ENCODE results near the gene NCAM1. TPM values are rescaled to one million over a fixed set of nuclear protein-coding genes. Genes with fewer than 3 reads are reported as not detected.
"Not testable (repeated sequence)": the region's sequence is repeated elsewhere in the genome, so short reads cannot be mapped to it uniquely, and the experiment has no call there.

NCAM1 gene
- total RNA-seq, 4 donors from 2014 or later, result 12.8 to 27.7 (median 15.7) TPM

GRCh38 chr11:113289431-113290187 lies 328.4 kb downstream of the NCAM1 start:
- H3K4me1 ChIP-seq, result no peaks in the 10 kb centered on the region
- no peaks in the 10 kb centered on the region for H3K36me3 ChIP-seq
- H3K4me3 ChIP-seq, result no peak overlapping the region
- ATAC-seq (peak; percentile 66 to 80), DNase-seq (peak; percentile 18 to 26)
- in situ Hi-C loops (cut with MboI; ENCODE audit: low sequenced_read_pairs in 4 of 4), result loop anchor here (5.0 to 25.0 kb wide), 8 partner anchors 102 to 1077 kb away; no protein-coding TSS in a partner anchor
- H3K27ac ChIP-seq, result no peak overlapping the region
- TF ChIP-seq POLR2A (IDR thresholded peaks at IDR 0.05), result no peak
- TF ChIP-seq, protein P1, sequence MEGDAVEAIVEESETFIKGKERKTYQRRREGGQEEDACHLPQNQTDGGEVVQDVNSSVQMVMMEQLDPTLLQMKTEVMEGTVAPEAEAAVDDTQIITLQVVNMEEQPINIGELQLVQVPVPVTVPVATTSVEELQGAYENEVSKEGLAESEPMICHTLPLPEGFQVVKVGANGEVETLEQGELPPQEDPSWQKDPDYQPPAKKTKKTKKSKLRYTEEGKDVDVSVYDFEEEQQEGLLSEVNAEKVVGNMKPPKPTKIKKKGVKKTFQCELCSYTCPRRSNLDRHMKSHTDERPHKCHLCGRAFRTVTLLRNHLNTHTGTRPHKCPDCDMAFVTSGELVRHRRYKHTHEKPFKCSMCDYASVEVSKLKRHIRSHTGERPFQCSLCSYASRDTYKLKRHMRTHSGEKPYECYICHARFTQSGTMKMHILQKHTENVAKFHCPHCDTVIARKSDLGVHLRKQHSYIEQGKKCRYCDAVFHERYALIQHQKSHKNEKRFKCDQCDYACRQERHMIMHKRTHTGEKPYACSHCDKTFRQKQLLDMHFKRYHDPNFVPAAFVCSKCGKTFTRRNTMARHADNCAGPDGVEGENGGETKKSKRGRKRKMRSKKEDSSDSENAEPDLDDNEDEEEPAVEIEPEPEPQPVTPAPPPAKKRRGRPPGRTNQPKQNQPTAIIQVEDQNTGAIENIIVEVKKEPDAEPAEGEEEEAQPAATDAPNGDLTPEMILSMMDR (IDR thresholded peaks at IDR 0.05 in 4 of 5, conservative IDR thresholded peaks at IDR 0.05 in 1 of 5), result peak; percentile 76 to 92 (median 83)
- intact Hi-C loops (cut with DNase I; ENCODE audit: low total_unique reads), result loop anchor here (2.0 to 10.0 kb wide), 3 partner anchors 125 to 999 kb away; no protein-coding TSS in a partner anchor
- no peaks in the 10 kb centered on the region for H3K9me3 ChIP-seq
- peaks cover 0 to 4% (median under 1%) of the 10 kb centered on the region in 3 donors for H3K27me3 ChIP-seq

- intact Hi-C loops (cut with DNase I; ENCODE audit: low total_unique reads) (no loop called here), in situ Hi-C loops (cut with MboI; ENCODE audit: low sequenced_read_pairs in 4 of 4) (loop anchor here (5.0 to 25.0 kb wide), 6 partner anchors 107 to 1082 kb away; no protein-coding TSS in a partner anchor)
These were observed 332.7 kb downstream of the NCAM1 start for GRCh38 chr11:113293936-113294335.

DNA sequence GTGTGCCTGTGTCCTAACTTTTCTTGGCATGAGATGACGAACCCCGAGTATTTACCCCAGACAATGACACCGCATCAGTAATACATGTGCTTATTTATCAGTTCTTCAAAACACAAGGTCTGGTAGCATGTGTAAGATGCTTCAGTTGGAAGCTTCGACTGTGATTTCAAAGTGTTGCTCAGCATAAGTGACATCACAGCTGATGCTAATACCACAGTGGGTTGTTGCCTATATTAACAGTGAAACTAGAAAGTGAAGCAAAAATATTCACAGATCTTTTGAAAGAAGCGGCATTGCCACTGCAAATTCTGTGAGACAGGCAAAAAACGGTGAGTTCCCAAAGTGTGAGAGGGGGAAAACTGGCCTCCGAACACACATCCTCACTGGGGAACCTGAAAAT lies 334.8 kb downstream of the NCAM1 start:
- Histone ChIP-seq H3K27ac (no peak overlapping the region), H3K36me3 (no peaks in the 10 kb centered on the region), H3K27me3 (peaks cover 0 to 8% (median 0%) of the 10 kb centered on the region in 3 donors), H3K9me3 (no peaks in the 10 kb centered on the region), H3K4me3 (no peak overlapping the region), H3K4me1 (no peaks in the 10 kb centered on the region)
- in situ Hi-C loops (cut with MboI; ENCODE audit: low sequenced_read_pairs in 4 of 4), result loop anchor here (10.0 to 25.0 kb wide), 5 partner anchors 109 to 1084 kb away; no protein-coding TSS in a partner anchor
- TF ChIP-seq POLR2A (IDR thresholded peaks at IDR 0.05), result no peak
- TF ChIP-seq, protein P1 (IDR thresholded peaks at IDR 0.05 in 4 of 5, conservative IDR thresholded peaks at IDR 0.05 in 1 of 5), result no peak
- DNase-seq, result no peak
- intact Hi-C loops (cut with DNase I; ENCODE audit: low total_unique reads), result no loop called here
- ATAC-seq, result no peak

More at GRCh38 chr11:113293936-113294335, 332.7 kb downstream of the NCAM1 start:
- Histone ChIP-seq H3K36me3 (no peaks in the 10 kb centered on the region), H3K27ac (no peak overlapping the region), H3K9me3 (no peaks in the 10 kb centered on the region), H3K27me3 (peaks cover 0 to 8% (median 0%) of the 10 kb centered on the region in 3 donors), H3K4me3 (no peak overlapping the region), H3K4me1 (no peaks in the 10 kb centered on the region)
- DNase-seq (no peak), ATAC-seq (no peak)
- TF ChIP-seq, protein P1 (IDR thresholded peaks at IDR 0.05 in 4 of 5, conservative IDR thresholded peaks at IDR 0.05 in 1 of 5), result no peak
- TF ChIP-seq POLR2A (IDR thresholded peaks at IDR 0.05), result no peak

GRCh38 chr11:113296447-113297205 lies 335.4 kb downstream of the NCAM1 start:
- Histone ChIP-seq H3K36me3 (no peaks in the 10 kb centered on the region), H3K4me1 (no peaks in the 10 kb centered on the region), H3K27me3 (peaks cover 0 to 8% (median 0%) of the 10 kb centered on the region in 3 donors), H3K4me3 (no peak overlapping the region), H3K9me3 (no peaks in the 10 kb centered on the region), H3K27ac (no peak overlapping the region)
- in situ Hi-C loops (cut with MboI; ENCODE audit: low sequenced_read_pairs in 4 of 4), result loop anchor here (10.0 to 25.0 kb wide), 5 partner anchors 109 to 1084 kb away; no protein-coding TSS in a partner anchor
- DNase-seq (no peak), ATAC-seq (no peak)
- no peak for TF ChIP-seq POLR2A (IDR thresholded peaks at IDR 0.05)
- TF ChIP-seq, protein P1 (IDR thresholded peaks at IDR 0.05 in 4 of 5, conservative IDR thresholded peaks at IDR 0.05 in 1 of 5), result no peak
- intact Hi-C loops (cut with DNase I; ENCODE audit: low total_unique reads), result no loop called here

DNA sequence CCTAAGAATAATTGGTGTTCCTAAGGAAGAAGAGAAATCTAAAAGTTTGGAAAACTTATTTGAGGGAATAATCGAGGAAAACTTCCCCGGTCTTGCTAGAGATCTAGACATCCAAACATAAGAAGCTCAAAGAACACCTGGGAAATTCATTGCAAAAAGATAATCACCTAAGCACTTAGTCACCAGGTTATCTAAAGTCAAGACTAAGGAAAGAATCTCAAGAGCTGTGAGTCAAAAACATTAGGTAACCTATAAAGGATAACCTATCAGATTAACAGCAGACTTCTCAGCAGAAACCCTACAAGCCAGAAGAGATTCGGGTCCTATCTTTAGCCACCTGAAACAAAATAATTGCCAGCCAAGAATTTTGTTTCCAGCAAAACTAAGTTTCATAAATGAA lies 337.3 kb downstream of the NCAM1 start:
- H3K27me3 ChIP-seq; H3K9me3 ChIP-seq; H3K4me1 ChIP-seq; H3K4me3 ChIP-seq; intact Hi-C loops (cut with DNase I; ENCODE audit: low total_unique reads); DNase-seq; H3K36me3 ChIP-seq; H3K27ac ChIP-seq; ATAC-seq: not testable (repeated sequence)
- in situ Hi-C loops (cut with MboI; ENCODE audit: low sequenced_read_pairs in 4 of 4), result loop anchor here (10.0 to 25.0 kb wide), 5 partner anchors 111 to 1086 kb away; no protein-coding TSS in a partner anchor

All from gastrocnemius medialis (tissue), 4 donors.